Nephron (organoid): ENCODE data around the gene GAB1.

Source experiments
- H3K27ac Mint-ChIP-seq, 3 experiments: 2 replicates each; pipeline ENCODE4 v1.8.0; 2020; ENCODE audit warnings: mixed read lengths in 3 of 3, mild to moderate bottlenecking in 2 of 3, moderate library complexity in 1 of 3
- H3K27me3 Mint-ChIP-seq: 2 replicates; pipeline ENCODE4 v1.8.0; 2021; ENCODE audit warnings: low read depth, mild to moderate bottlenecking, moderate library complexity, mixed read lengths
- H3K36me3 Mint-ChIP-seq: 2 replicates; pipeline ENCODE4 v1.8.0; 2020; ENCODE audit warnings: low read depth, mixed read lengths
- H3K4me1 Mint-ChIP-seq: 2 replicates; pipeline ENCODE4 v1.8.0; 2020; ENCODE audit warnings: mixed read lengths
- H3K4me3 Mint-ChIP-seq, 3 experiments: 2 replicates each; pipeline ENCODE4 v1.8.0; 2020; ENCODE audit warnings: mild to moderate bottlenecking in 3 of 3, mixed read lengths in 3 of 3, moderate library complexity in 2 of 3
- H3K9me3 Mint-ChIP-seq: 2 replicates; pipeline ENCODE4 v1.8.0; 2020; ENCODE audit warnings: mixed read lengths
- CTCF ChIP-seq, 3 experiments: fragments of 200-600 bp; sonication (generic); IDR thresholded peaks; one replicate each; pipeline ENCODE4 v1.5.0; 2021; ENCODE audit warnings: antibody characterized with exemption in 3 of 3; ENCODE audit not compliant: unreplicated experiment in 3 of 3

Gene GAB1

GRCh38 chr4:143360838-143361625 is 24.4 kb downstream of the GAB1 start:
- H3K4me3 Mint-ChIP-seq, result no peak overlapping the region
- peak overlapping the region in 2 of 3 experiments; percentile 7 to 12 for H3K27ac Mint-ChIP-seq
- H3K4me1 Mint-ChIP-seq, result peaks cover 53% of the 10 kb centered on the region
- no peak for TF ChIP-seq CTCF (IDR thresholded peaks at IDR 0.05; ENCODE audit: unreplicated experiment in 3 of 3)
- no peaks in the 10 kb centered on the region for H3K9me3 Mint-ChIP-seq
- H3K36me3 Mint-ChIP-seq, result peaks cover 12% of the 10 kb centered on the region
- no peaks in the 10 kb centered on the region for H3K27me3 Mint-ChIP-seq

DNA sequence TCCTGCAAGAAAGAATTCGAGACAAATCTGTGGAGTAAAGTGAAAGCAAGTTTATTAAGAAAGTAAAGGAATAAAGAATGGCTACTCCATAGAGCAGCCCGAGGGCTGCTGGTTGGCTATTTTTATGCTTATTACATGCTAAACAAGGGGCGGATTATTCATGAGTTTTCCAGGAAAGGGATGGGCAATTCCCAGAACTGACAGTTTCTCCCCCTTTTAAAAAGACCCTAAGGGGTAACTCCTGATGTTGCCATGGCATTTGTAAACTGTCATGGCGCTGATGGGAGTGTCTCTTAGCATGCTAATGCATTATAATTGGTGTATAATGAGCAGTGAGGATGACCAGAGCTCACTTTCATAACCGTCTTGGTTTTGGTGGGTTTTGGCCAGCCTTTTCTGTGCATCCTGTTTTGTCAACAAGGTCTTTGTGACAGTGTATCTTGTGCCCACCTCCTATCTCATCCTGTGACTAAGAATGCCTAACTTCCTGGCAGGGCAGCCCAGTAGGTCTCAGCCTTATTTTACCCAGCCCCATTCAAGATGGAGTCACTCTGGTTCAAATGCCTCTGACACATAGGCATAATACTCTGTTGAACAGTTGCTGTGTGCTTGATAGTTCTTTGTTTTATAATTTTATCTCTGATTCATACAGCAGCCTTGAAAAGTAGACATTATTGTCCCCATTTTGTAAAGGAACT is 25.8 kb downstream of the GAB1 start:
- no peak for TF ChIP-seq CTCF (IDR thresholded peaks at IDR 0.05; ENCODE audit: unreplicated experiment in 3 of 3)
- no peak overlapping the region for H3K27ac Mint-ChIP-seq
- no peaks in the 10 kb centered on the region for H3K9me3 Mint-ChIP-seq
- peaks cover 12% of the 10 kb centered on the region for H3K36me3 Mint-ChIP-seq
- H3K4me1 Mint-ChIP-seq, result peaks cover 38% of the 10 kb centered on the region
- no peak overlapping the region for H3K4me3 Mint-ChIP-seq
- H3K27me3 Mint-ChIP-seq, result no peaks in the 10 kb centered on the region

- no peaks in the 10 kb centered on the region for H3K27me3 Mint-ChIP-seq
- peaks cover 37% of the 10 kb centered on the region for H3K4me1 Mint-ChIP-seq
- H3K27ac Mint-ChIP-seq, result no peak overlapping the region
- no peak overlapping the region for H3K4me3 Mint-ChIP-seq
- H3K36me3 Mint-ChIP-seq, result peaks cover 12% of the 10 kb centered on the region
- TF ChIP-seq CTCF (IDR thresholded peaks at IDR 0.05; ENCODE audit: unreplicated experiment in 3 of 3), result no peak
- H3K9me3 Mint-ChIP-seq, result no peaks in the 10 kb centered on the region
These were observed 26.7 kb downstream of the GAB1 start for GRCh38 chr4:143363332-143363731.

DNA sequence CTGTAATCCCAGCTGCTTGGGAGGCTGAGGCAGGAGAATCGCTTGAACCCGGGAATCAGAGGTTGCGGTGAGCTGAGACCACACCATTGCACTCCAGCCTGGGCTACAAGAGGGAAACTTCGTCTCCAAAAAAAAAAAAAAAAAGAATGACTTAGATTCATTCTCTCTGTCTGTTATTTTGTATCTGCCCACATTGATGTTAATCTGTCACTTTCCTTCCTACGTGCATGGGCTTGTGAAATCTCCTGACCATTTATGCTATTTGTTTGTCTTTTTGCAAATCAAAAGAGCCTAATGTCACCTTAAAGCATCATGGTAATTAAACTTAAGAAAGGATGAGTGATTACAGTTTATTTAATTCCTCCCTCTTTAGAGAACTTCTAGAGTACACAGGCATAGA is 27.4 kb downstream of the GAB1 start:
- Mint-ChIP-seq H3K36me3 (peaks cover 12% of the 10 kb centered on the region), H3K4me1 (peaks cover 30% of the 10 kb centered on the region), H3K27me3 (no peaks in the 10 kb centered on the region), H3K9me3 (no peaks in the 10 kb centered on the region), H3K27ac (no peak overlapping the region), H3K4me3 (no peak overlapping the region)
- TF ChIP-seq CTCF (IDR thresholded peaks at IDR 0.05; ENCODE audit: unreplicated experiment in 3 of 3), result no peak

DNA sequence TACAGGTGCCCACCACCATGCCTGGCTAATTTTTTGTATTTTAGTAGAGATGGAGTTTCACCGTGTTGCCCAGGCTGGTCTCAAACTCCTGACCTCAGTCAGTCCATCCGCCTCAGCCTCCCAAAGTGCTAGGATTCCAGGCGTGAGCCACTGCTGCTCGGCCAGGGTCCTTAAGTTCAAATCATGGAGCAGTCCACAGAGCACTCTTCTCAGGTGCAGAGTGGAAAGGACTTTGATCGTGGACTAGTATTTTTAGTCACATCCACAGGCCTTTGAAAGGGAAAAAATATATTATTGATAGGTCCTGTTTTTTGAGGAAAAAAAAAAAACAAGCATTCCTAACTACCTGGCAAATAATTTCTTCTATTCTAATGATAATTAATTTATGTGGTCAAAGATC is 31.2 kb downstream of the GAB1 start:
- Mint-ChIP-seq H3K4me3 (no peak overlapping the region), H3K27ac (no peak overlapping the region), H3K9me3 (peaks cover 7% of the 10 kb centered on the region), H3K36me3 (peaks cover 27% of the 10 kb centered on the region), H3K4me1 (peaks cover 11% of the 10 kb centered on the region), H3K27me3 (no peaks in the 10 kb centered on the region)
- TF ChIP-seq CTCF (IDR thresholded peaks at IDR 0.05; ENCODE audit: unreplicated experiment in 3 of 3), result no peak
